DMS153 treated with DMSO at 0.1 percent for 48 hours (cell line): ENCODE data around the gene SARDH.

Experiments used
- DNase-seq: peaks from one replicate; lab custom pipeline; 2025; ENCODE audit not compliant: unreplicated experiment; lab: John Stamatoyannopoulos, UW

Gene SARDH, protein sequence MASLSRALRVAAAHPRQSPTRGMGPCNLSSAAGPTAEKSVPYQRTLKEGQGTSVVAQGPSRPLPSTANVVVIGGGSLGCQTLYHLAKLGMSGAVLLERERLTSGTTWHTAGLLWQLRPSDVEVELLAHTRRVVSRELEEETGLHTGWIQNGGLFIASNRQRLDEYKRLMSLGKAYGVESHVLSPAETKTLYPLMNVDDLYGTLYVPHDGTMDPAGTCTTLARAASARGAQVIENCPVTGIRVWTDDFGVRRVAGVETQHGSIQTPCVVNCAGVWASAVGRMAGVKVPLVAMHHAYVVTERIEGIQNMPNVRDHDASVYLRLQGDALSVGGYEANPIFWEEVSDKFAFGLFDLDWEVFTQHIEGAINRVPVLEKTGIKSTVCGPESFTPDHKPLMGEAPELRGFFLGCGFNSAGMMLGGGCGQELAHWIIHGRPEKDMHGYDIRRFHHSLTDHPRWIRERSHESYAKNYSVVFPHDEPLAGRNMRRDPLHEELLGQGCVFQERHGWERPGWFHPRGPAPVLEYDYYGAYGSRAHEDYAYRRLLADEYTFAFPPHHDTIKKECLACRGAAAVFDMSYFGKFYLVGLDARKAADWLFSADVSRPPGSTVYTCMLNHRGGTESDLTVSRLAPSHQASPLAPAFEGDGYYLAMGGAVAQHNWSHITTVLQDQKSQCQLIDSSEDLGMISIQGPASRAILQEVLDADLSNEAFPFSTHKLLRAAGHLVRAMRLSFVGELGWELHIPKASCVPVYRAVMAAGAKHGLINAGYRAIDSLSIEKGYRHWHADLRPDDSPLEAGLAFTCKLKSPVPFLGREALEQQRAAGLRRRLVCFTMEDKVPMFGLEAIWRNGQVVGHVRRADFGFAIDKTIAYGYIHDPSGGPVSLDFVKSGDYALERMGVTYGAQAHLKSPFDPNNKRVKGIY

DNA sequence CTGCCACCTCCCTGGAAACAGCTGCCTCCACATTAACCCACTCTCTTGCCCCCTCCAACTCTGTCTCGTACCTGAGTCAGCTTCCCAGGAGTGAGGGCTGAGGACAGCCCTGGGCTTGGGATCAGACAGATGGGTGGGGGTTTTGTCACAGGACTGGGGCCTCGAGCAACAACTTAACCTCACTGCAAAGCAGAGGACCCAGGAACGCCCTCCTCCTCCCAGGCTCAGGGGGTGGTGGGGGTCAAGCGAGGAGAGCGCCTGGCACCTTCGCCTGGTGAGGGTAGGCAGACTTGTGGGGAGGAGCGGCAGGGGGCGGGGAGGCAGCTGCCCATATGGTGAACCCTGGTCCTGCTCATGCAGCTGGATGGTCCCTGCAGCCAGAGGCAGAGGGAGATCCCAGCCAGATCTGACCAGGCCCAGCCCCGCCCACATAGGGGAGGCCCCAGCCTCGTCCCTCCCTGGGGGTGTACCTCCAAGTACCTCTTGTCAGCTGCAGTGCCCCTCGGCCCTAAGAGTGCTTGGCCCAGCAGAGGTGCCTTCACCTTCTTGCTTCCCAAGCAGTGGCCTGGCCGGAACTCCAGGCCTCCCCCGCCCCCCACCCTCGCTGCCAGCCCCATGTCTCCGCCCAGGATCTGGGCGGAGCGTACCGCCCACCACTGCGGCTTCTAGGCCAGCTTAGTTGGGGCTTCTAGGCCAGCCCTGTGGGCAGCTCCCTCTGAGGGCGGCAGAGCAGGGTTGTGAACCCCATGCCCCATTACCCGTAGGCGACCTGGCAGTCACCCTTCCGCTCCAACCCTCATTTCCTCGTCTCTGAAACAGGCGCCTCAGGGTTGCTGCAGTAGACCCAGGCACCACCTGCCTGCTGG is at the start of gene SARDH:
Gene SARDH, minus strand, starts transcription at position 579 of the 866 bp plus-strand sequence. CDS start 4,179 bp downstream, outside the sequence.
- no peak for DNase-seq

- DNase-seq = no peak
Measured at GRCh38 chr9:133787754-133788025, 49.5 kb upstream of the SARDH start.

GRCh38 chr9:133786907-133787753 is 49.0 kb upstream of the SARDH start:
- DNase-seq = no peak

DNA sequence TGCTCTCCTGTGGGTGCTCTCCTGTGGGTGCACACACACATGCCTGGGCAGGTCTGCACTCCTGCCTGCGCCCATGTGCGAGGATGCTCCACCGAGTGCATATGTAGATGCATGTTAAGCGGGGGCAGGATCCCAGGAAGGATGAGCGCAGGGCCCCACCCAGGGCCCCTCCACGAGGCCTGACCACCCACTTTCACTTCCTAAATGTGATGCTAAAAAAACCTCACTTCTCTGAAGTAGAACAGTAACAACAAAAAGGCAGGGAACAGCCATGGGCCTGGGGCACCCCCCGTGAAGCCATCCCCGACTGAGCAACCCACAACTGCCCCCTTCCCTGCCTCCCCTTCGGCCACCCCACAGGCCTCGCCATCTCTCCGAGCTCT is 48.2 kb upstream of the SARDH start:
- no peak for DNase-seq

GRCh38 chr9:133785753-133786370 is 47.7 kb upstream of the SARDH start:
- DNase-seq = no peak

DNA sequence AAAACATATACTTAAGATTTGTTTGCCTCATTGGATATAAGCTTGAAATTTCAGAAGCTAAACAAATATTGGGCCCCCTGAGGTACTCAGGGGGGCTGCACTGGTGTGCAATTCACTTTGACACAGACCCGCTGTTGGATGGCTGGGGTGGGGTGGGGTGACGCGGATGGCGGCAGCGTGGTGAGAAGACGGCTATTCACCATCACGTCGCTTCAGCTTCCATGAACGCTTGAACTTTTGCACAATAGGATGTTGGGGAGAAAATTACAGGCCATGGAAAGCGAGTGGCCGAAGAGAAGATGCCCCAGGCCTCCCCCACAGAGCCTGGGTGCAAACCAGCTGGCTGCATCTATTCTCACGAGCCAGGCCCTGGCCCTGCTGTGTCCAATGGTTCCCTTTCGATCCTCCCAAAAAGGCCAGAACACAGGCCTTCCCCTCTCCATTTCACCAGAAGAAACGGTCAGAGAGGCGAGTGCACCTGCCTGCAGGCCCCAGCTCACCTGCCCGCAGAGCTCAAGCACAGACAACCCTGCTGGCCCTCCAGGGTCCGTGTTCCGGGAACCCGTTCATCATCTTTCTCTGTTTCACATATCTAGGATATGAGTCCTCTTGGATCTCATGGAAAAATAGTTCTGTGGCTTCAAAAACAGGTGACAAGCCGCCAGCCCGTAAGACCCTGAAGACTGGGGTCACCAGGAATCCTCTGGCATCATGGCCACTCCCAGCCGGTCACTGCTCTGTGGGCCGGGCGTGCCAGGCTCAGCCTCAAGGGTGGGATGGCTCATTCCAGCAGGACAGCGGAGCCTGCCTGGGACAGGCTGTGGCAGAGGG is 46.8 kb upstream of the SARDH start:
- DNase-seq = no peak

DNA sequence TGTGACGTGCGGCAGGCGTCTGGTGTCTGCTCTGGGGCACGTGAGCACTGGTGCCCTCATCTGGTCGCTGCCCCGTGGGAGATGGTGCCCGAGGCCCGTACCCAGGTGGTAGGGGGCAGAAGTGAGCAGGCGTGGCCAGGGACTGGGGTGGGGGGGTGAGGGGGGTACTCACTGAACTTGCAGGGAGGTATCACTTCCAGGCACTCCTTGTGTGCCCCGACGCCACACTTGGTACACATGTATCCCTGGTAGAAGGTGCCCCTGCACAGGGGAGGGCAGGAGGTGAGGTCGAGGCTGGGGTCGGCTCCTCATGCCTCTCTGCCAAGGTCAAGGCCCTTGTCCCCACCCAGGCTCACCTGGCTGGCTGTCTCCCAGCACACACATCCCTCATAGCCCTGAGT is 45.2 kb upstream of the SARDH start:
- no peak for DNase-seq

DNA sequence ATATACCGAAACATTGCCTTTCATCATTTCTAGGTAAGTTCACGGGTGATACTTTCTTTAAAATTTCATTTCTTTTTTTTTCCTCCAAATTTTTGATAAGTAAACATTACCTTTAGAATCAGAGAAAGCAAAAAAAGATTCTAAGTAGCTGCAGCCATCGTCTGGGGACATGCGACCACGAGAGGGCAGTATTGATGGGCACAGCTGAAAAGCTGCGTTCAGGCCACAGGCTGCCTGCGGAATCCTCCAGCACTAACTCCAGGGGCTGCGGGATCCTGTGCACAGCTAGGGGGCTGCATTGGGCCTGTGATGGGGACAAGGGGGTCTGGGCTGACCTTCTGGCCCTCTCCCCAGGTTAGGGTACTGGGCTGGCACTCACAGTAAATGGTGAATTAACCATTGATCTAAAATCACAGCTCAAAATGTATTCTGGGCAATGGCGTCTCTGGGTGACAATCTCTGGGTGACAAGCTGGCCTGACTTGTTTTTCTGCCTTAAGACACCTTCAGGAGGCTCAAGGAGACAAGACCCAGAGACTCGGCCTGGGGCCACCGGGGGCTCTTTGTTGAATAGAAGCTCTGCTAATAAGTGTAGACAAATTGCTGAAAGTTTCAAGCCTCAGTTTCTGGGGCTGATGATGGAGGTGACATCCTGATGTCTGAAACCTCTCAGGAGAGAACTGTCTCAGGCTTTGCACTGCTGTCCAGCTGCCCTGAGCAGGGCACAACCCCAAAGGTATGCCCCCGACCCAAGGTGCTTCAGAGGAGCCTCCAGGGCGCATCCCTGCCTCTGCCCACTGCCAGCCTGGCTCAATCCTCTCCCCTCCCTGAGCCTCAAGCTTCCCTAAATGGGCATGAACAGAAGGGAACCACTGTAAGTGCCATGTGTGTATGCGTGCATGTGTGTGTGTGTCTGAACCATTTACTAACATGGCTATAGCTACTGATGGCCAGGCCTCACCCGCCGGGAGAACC is 44.3 kb upstream of the SARDH start:
- peak; percentile 32 for DNase-seq

DNA sequence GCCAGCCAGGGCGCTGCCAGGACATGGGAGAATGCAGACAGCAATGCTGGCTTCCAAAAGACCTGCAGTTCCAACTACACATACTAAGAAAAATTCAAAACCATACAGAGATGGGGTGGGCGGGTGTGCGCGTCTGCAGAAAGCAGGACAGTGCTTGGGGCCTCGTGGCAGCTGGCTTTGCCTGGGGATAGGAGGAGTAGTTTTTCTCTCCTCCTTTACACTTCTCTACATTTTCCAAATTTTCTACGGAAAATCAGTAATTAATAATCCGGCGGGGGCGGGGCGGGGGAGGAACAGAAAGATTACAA is 43.6 kb upstream of the SARDH start:
- no peak for DNase-seq

DNA sequence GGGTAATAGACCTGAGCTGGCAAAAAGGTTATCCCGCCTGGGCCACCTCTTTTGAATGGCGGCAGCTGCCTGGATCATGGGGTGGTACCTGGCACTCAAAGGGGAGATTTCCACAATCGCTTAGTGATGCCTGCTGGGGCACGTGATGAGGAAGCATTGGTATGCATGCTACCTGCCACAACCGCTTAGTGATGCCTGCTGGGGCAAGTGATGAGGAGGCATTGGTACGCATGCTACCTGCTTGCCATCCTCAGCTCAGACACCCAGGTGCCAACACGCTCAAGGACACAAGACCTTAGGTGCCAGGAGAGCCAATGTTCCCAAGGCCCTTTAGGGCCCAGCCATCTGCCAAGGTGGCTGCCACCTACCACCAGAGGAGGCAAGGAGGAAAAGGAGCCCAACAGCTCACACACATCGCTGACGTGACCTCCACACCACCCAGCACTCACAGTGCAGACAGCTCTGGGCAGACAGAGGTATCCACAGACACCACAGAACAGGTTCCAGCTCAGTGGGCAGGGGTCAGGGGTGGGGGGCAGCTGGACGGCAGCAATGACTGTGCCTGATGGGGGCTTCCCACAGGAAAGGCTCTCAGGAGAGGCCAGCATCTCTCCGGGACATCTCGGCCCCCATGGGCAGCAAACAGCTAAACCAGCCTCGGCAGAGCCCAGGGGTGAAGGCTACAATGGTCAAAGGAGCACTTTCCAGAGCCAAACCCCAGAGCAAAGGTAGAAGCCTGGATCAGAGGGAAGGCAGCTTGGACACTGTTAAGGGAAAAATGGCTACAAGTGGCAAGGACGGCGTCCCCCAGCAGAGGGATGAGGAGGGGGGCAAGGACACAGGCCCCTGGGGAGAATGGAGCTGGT is 43.0 kb upstream of the SARDH start:
- DNase-seq = no peak

DNA sequence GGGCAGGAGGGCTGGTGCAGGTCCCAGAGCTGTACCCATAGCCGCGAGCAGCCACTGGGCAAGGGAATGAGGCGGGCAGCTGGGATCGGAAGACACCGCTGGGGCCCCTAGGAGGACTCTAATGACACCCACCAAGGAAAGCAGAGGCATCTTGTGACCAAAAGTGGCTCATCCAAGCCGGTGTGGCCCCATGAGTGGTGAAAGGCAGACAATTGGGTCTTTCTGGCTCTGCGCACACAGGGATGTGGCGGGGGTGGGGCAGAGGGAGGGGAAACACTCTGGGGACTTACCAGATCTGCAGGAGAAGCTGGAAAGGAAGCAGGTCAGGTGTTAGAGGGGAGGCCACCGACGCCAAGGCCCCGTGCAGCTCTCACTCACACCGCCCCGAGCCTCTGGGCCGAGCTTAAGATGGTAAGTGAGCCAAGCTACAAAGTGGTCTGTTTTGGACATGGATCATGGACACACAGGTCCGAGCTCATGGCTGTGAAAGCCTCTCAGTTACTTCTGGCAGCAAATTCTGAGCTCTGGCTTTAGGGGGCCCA is 42.3 kb upstream of the SARDH start:
- DNase-seq = no peak

DNA sequence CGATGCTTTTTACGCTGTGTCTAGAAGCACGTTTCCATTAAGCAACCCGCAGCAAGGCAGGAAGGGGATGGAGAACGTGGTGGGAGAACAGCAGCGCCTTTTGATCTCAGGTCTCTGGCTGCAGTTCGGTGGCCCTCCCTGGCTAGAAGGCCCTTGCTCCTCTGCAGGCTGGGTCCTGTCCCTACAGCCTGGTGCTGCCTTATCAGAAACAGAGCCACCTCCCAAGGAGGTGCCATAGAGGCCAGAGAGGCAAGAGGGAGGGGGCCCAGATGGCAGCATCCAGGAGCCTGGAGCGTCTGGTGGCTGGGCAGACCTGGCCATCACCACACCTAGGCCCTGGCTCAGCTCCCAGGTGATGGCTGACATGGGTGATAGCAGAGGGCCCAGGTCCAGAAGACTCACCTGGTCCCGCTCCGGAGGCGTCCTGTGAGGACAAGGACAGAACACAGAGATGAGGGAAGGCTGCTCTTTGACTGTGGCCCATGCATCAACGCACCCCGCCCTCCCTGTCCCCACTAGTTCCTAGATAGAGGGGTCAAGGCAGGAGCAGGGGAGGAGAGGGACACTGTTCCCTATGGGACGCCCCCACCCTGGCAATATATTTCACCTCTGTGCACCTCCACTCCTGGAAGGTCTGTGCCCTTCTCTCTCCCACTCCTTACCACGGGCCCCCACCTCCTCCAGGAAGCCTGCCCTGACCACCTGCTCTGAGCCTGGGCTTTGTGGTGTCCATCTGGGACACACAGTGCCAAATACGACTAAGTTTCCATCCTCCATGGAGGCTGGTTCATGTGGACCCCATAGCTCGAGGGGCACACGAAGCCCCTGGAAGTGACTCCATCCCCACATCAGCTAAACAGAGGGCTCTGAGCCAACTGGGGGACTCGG is 41.6 kb upstream of the SARDH start:
- DNase-seq = no peak

DNA sequence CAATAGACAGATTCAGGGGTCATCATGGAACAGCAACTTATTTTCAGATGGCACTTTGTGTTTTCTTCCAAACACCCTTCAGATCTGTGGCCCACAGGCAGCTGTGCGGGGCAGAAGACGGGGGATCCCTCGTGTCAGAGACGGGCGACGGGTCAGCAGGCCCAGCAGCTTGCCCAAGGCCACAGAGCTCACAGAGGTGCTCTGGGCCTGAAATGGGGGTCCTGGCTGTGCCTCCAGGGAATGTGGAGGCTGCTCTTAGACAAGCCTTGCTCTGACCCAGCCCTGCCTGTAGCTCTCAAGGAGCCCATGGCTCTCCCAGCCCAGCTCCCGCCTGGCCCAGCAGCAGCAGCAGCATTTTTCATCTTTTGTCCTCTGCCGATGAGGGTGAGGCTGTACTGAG is 40.9 kb upstream of the SARDH start:
- no peak for DNase-seq

DNA sequence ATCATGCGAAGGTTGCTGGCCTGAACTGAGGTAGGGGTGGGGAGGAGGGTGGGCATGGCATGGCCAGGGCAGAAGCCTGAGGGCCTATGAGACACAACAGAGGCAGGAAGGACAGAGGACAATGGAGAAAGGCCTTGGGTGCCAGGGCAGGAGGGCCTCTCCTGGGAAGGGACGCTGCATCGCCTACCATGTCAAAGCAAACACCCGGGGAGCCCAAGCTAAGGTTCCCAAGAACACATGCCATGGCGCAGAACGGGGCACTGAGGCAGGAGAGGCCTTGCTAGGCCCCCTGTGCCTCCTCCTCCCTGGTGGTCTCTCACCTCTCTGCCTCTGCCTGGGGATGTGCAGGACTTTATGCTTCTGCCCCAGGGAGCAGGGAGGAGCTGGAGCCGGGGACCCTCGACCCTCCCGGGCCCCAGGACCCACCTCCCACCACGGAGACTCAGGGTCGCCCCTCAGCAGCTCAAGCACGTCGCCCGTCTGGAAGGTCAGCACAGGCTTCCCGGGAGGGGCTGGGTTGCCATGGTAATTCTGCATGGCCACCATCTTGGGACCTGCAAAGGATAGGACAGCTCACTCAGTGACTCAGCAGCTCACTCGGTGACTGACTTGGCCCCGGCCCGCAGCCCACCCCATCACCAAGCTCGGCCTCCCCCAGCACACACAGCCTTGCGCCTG is 40.3 kb upstream of the SARDH start:
- no peak for DNase-seq

GRCh38 chr9:133777871-133778270 is 39.7 kb upstream of the SARDH start:
- DNase-seq = no peak
